Cardiac fibroblast (primary cell): ENCODE results near the gene SNUPN.
A peak's percentile ranks its signal among the peaks of the same experiment; 100 is the strongest.
"Not testable (repeated sequence)": the region's sequence is repeated elsewhere in the genome, so short reads cannot be mapped to it uniquely, and the experiment has no call there.

ENCODE experiments used
- DNase-seq, 2 donors: peaks; one replicate each; pipeline versions ENCODE4 v3.0.0 to v3.0.0-alpha.2; 2010; ENCODE audit warnings: low read depth in 2 of 2
- H3K4me3 ChIP-seq, 2 donors: replicated peaks in 1 of 2; 1 replicate in 1 of 2; 2 replicates in 1 of 2; pipeline ENCODE4 v1.5.1; 2011; ENCODE audit warnings: low read depth in 2 of 2, low read length in 2 of 2, mild to moderate bottlenecking in 2 of 2, moderate library complexity in 1 of 2
- TF ChIP-seq, protein P1 (sequence below): IDR thresholded peaks from one replicate; pipeline ENCODE4 v1.5.1; 2011; ENCODE audit warnings: low read depth, mild to moderate bottlenecking, low read length, inconsistent platforms

SNUPN gene

DNA sequence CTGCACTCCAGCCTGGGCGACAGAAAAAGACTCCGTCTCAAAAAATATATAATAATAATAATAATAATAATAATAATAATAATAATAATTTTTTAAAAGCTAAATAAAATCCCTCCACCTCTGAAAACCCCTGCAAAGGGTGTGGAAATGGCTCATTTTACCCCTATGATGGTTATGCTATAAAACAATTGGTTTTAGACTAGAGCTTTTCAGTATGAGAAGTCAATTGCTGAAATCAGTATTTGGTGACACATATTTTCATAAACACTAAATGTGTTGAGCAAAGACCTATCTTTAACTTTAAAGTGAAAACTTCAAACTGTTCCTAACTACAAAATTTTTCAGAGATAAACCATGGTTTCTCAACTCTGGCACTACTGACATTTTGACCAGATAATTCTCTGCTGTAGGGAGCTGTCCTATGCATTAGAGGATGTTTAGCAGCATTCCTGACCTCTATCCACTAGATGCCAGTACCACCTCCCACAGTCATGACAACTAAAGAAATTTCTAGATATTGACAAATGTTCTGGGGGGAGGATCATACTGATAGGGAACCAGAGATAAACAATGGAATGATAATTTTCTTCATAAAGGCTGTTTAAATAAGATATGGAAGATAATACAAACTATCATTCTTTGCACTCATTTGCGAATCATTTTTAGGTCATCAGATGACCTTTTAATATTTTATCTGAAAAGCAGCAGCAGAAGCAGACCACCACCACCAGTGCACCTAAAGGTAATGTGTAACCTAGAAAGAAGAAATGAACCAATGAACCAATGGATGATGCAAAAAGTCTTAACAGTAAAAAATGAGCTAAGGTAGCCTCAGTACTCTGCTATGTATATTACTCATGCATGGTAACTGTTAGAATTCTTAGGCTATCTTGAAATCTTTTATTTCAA lies 60.2 kb downstream of the SNUPN start:
- no peak overlapping the region for H3K4me3 ChIP-seq
- peak in 1 of 2 donors; percentile 55 for DNase-seq
- TF ChIP-seq, protein P1, sequence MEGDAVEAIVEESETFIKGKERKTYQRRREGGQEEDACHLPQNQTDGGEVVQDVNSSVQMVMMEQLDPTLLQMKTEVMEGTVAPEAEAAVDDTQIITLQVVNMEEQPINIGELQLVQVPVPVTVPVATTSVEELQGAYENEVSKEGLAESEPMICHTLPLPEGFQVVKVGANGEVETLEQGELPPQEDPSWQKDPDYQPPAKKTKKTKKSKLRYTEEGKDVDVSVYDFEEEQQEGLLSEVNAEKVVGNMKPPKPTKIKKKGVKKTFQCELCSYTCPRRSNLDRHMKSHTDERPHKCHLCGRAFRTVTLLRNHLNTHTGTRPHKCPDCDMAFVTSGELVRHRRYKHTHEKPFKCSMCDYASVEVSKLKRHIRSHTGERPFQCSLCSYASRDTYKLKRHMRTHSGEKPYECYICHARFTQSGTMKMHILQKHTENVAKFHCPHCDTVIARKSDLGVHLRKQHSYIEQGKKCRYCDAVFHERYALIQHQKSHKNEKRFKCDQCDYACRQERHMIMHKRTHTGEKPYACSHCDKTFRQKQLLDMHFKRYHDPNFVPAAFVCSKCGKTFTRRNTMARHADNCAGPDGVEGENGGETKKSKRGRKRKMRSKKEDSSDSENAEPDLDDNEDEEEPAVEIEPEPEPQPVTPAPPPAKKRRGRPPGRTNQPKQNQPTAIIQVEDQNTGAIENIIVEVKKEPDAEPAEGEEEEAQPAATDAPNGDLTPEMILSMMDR, result no peak

DNA sequence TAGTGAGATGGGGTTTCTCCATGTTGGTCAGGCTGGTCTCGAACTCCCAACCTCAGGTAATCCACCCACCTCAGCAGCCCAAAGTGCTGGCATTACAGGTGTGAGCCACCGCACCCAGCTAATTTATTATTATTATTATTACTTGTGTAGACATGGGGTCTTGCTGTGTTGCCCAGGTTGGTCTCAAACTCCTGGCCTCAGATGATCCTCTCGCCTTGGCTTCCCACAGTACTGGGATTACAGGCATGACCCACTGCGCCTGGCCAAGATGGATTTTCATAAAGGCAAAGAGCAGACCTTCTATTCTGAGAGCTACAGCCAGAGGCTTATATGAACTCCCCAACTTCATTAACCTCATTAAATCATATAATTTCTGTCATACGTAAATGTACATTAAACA lies 63.6 kb downstream of the SNUPN start:
- no peak for DNase-seq
- no peak overlapping the region for H3K4me3 ChIP-seq
- TF ChIP-seq, protein P1, result no peak

DNA sequence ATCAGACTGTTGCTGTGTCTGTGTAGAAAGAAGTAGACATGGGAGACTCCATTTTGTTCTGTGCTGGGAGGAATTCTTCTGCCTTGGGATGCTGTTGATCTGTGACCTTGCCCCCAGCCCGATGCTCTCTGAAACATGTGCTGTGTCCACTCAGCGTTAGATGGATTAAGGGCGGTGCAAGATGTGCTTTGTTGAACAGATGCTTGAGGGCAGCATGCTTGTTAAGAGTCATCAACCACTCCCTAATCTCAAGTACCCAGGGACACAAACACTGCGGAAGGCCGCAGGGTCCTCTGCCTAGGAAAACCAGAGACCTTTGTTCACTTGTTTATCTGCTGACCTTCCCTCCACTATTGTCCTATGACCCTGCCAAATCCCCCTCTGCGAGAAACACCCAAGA lies 66.2 kb downstream of the SNUPN start:
- DNase-seq, H3K4me3 ChIP-seq: not testable (repeated sequence)

- not testable (repeated sequence) for DNase-seq, H3K4me3 ChIP-seq
Measured at GRCh38 chr15:75558955-75559354, 66.6 kb downstream of the SNUPN start.

DNA sequence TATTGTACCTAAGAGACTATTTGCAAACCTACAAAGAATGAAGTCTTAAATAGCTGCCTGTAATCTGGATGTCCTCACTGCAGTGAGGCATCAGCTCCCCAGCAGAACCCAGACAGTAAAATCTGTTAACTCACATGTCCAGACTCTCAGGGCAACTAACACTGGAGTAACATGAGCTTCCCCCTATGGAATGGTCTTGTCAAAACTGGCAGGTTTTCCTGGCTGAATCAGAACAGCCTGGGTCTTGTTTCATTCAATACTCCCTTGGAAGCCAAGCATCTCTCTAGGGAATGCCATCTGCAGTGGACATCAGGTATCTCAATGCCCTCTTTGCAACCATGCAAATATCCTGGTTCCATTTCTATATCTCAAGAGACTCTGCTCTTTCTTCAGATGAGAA lies 70.8 kb downstream of the SNUPN start:
- no peak overlapping the region for H3K4me3 ChIP-seq
- TF ChIP-seq, protein P1, result no peak
- DNase-seq, result peak; percentile 64 to 70

- TF ChIP-seq, protein P1, result no peak
Measured at GRCh38 chr15:75553659-75554058, 71.9 kb downstream of the SNUPN start.

GRCh38 chr15:75551091-75551490 lies 74.4 kb downstream of the SNUPN start:
- H3K4me3 ChIP-seq, result no peak overlapping the region
- DNase-seq, result no peak
- TF ChIP-seq, protein P1, result no peak

More at GRCh38 chr15:75553659-75554058, 71.9 kb downstream of the SNUPN start:
- no peak for DNase-seq
- H3K4me3 ChIP-seq, result no peak overlapping the region
